Nephron (organoid): ENCODE measurements around the gene TROAP.
A peak's percentile ranks its signal among the peaks of the same experiment; 100 is the strongest.

Source experiments
- H3K27ac Mint-ChIP-seq, 3 experiments: 2 replicates each; pipeline ENCODE4 v1.8.0; 2020; ENCODE audit warnings: mixed read lengths in 3 of 3, mild to moderate bottlenecking in 2 of 3, moderate library complexity in 1 of 3
- H3K27me3 Mint-ChIP-seq: 2 replicates; pipeline ENCODE4 v1.8.0; 2021; ENCODE audit warnings: low read depth, mild to moderate bottlenecking, moderate library complexity, mixed read lengths
- H3K36me3 Mint-ChIP-seq: 2 replicates; pipeline ENCODE4 v1.8.0; 2020; ENCODE audit warnings: low read depth, mixed read lengths
- H3K4me1 Mint-ChIP-seq: 2 replicates; pipeline ENCODE4 v1.8.0; 2020; ENCODE audit warnings: mixed read lengths
- H3K4me3 Mint-ChIP-seq, 3 experiments: 2 replicates each; pipeline ENCODE4 v1.8.0; 2020; ENCODE audit warnings: mild to moderate bottlenecking in 3 of 3, mixed read lengths in 3 of 3, moderate library complexity in 2 of 3
- H3K9me3 Mint-ChIP-seq: 2 replicates; pipeline ENCODE4 v1.8.0; 2020; ENCODE audit warnings: mixed read lengths
- CTCF ChIP-seq, 3 experiments: fragments of 200-600 bp; sonication (generic); IDR thresholded peaks; one replicate each; pipeline ENCODE4 v1.5.0; 2021; ENCODE audit warnings: antibody characterized with exemption in 3 of 3; ENCODE audit not compliant: unreplicated experiment in 3 of 3

TROAP gene

DNA sequence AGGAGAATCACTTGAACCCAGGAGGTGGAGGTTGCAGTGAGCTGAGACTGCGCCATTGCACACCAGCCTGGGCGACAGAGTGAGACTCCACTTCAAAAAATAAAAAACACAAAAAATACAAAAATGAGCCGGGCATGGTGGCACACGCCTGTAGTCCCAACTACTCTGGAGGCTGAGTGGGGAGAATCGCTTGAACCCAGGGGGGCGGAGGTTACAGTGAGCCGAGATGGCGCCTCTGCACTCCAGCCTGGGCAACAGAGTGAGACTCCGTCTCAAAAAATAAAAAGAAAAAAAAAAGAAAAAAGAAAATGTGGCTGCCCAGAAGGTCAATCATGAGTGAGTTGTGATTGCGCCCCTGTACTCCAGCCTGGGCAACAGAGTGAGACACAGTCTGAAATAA lies 32.9 kb downstream of the TROAP start:
- H3K36me3 Mint-ChIP-seq: no peaks in the 10 kb centered on the region
- H3K4me1 Mint-ChIP-seq: peaks cover 7% of the 10 kb centered on the region
- H3K27ac Mint-ChIP-seq: no peak overlapping the region
- no peak overlapping the region for H3K4me3 Mint-ChIP-seq
- H3K9me3 Mint-ChIP-seq: no peaks in the 10 kb centered on the region
- H3K27me3 Mint-ChIP-seq: peaks cover 52% of the 10 kb centered on the region
- no peak for TF ChIP-seq CTCF (IDR thresholded peaks at IDR 0.05; ENCODE audit: unreplicated experiment in 3 of 3)

DNA sequence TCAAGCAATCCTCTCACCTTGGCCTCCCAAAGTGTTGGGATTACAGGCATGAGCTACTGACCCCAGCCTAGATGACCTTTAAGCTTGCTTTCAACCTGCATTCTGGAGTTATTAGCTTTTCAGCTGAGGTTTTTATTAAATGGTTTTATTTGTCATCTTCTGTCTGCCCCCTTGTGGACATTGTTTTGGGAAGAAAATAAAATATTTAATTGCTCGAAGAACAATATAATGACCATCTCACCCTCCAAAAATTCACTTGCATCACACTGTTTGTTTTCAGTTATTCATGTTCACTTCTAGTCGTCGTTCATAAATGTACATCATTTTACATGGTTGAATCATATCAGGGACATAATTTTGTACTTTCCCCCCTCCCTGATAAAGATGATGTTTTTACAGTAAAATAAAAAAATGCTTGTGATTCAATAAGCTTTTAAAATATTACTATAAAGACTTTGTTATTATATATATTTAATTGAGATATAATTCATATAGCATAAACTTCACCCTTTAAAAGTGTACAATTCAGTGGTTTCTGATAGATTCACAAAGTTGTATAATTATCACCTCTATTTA lies 34.1 kb downstream of the TROAP start:
- Mint-ChIP-seq H3K9me3 (no peaks in the 10 kb centered on the region), H3K4me3 (no peak overlapping the region), H3K27ac (no peak overlapping the region), H3K27me3 (peaks cover 47% of the 10 kb centered on the region), H3K4me1 (peaks cover 7% of the 10 kb centered on the region), H3K36me3 (no peaks in the 10 kb centered on the region)
- peak; percentile 46 to 64 (median 50) for TF ChIP-seq CTCF (IDR thresholded peaks at IDR 0.05; ENCODE audit: unreplicated experiment in 3 of 3)

GRCh38 chr12:49358483-49359141 lies 35.6 kb downstream of the TROAP start:
- peak; percentile 67 to 80 (median 79) for TF ChIP-seq CTCF (IDR thresholded peaks at IDR 0.05; ENCODE audit: unreplicated experiment in 3 of 3)
- peaks cover 36% of the 10 kb centered on the region for H3K27me3 Mint-ChIP-seq
- no peaks in the 10 kb centered on the region for H3K36me3 Mint-ChIP-seq
- H3K4me3 Mint-ChIP-seq: no peak overlapping the region
- no peak overlapping the region for H3K27ac Mint-ChIP-seq
- no peaks in the 10 kb centered on the region for H3K9me3 Mint-ChIP-seq
- peaks cover 7% of the 10 kb centered on the region for H3K4me1 Mint-ChIP-seq

DNA sequence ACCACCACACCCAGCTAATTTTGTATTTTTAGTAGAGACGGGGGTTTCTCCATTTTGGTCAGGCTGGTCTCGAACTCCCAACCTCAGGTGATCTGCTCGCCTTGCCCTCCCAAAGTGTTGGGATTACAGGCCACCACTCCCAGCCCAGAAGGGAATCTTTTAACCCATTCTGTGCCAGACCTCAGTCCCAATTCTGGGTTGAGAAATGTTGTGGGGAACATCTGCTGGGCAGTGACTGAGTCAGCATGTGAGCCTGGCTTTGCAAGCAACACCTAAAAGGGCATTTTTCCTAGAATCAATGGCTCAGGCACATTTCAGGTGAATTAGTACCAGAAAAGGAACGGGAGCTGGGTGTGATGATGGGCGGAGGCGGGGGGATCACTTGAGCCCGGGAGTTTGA lies 36.6 kb downstream of the TROAP start:
- H3K4me3 Mint-ChIP-seq: no peak overlapping the region
- no peaks in the 10 kb centered on the region for H3K36me3 Mint-ChIP-seq
- peaks cover 29% of the 10 kb centered on the region for H3K27me3 Mint-ChIP-seq
- H3K4me1 Mint-ChIP-seq: peaks cover 7% of the 10 kb centered on the region
- no peaks in the 10 kb centered on the region for H3K9me3 Mint-ChIP-seq
- no peak overlapping the region for H3K27ac Mint-ChIP-seq
- TF ChIP-seq CTCF (IDR thresholded peaks at IDR 0.05; ENCODE audit: unreplicated experiment in 3 of 3): no peak

GRCh38 chr12:49362077-49362476 lies 39.0 kb downstream of the TROAP start:
- Mint-ChIP-seq H3K27me3 (peaks cover 19% of the 10 kb centered on the region), H3K4me1 (peaks cover 7% of the 10 kb centered on the region), H3K4me3 (no peak overlapping the region)

More at GRCh38 chr12:49362077-49362476, 39.0 kb downstream of the TROAP start:
- no peak for TF ChIP-seq CTCF (IDR thresholded peaks at IDR 0.05; ENCODE audit: unreplicated experiment in 3 of 3)
- Mint-ChIP-seq H3K36me3 (no peaks in the 10 kb centered on the region), H3K9me3 (no peaks in the 10 kb centered on the region), H3K27ac (no peak overlapping the region)
